Measurements from ENCODE around the gene SQSTM1. TPM values are rescaled to one million over a fixed set of nuclear protein-coding genes. Genes with fewer than 3 reads are reported as not detected.

SQSTM1 gene
- total and polyA plus RNA-seq, 9 of the 15 experiments (the other 6 are each of a cell fraction or from before 2014, with no cell fraction given), result 5.6 to 148 (median 64.0) TPM

- TF ChIP-seq ZNF318 (IDR thresholded peaks at IDR 0.05; ENCODE audit: borderline replicate concordance in 1 of 2, low read depth in 1 of 2) (no peak), CSDE1 (IDR thresholded peaks at IDR 0.05) (no peak), CGGBP1 (CRISPR knock-in tag; IDR thresholded peaks at IDR 0.05) (no peak), ZNF175 (CRISPR knock-in tag; IDR thresholded peaks at IDR 0.05; ENCODE audit: low read depth) (no peak), TCF7L2 (IDR thresholded peaks at IDR 0.05; ENCODE audit: low read depth, low read length) (no peak), SLC30A9 (CRISPR knock-in tag; IDR thresholded peaks at IDR 0.05) (no peak), NR0B1 (IDR thresholded peaks at IDR 0.05; ENCODE audit: partially characterized antibody) (no peak), ATF7 (IDR thresholded peaks at IDR 0.05) (peak; percentile 67; the same call in 1 of the 2 replicates), MLLT1 (IDR thresholded peaks at IDR 0.05) (no peak), KAT2B (IDR thresholded peaks at IDR 0.05; ENCODE audit: low read depth, low read length) (no peak), ZNF121 (CRISPR knock-in tag; conservative IDR thresholded peaks at IDR 0.05) (no peak), HSF4 (CRISPR knock-in tag; IDR thresholded peaks at IDR 0.05; ENCODE audit: borderline replicate concordance) (no peak), SNIP1 (IDR thresholded peaks at IDR 0.05; ENCODE audit: low read depth) (0 out of 2 replicates have a peak, but pooled peaks have one; percentile 55)
- TF ChIP-seq, protein P1, sequence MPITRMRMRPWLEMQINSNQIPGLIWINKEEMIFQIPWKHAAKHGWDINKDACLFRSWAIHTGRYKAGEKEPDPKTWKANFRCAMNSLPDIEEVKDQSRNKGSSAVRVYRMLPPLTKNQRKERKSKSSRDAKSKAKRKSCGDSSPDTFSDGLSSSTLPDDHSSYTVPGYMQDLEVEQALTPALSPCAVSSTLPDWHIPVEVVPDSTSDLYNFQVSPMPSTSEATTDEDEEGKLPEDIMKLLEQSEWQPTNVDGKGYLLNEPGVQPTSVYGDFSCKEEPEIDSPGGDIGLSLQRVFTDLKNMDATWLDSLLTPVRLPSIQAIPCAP (CRISPR knock-in tag; IDR thresholded peaks at IDR 0.05; ENCODE audit: borderline replicate concordance), result no peak
These were observed 38.1 kb downstream of the SQSTM1 start, which contains the start of gene MRNIP (continued) for GRCh38 chr5:179858586-179859427.

Measured in K562 (cell line).